IPS-15b (cell line): ENCODE data around the gene FGGY.
"Not testable (repeated sequence)": the region's sequence is repeated elsewhere in the genome, so short reads cannot be mapped to it uniquely, and the experiment has no call there.

Experiments
- H3K27me3 ChIP-seq: one replicate; pipeline ENCODE4 v1.6.1; 2013; ENCODE audit warnings: low read length; ENCODE audit not compliant: control insufficient read depth, insufficient read depth
- H3K36me3 ChIP-seq: one replicate; pipeline ENCODE4 v1.6.1; 2013; ENCODE audit warnings: low read length; ENCODE audit not compliant: control insufficient read depth, insufficient read depth
- H3K4me1 ChIP-seq: one replicate; pipeline ENCODE4 v1.6.1; 2013; ENCODE audit warnings: mild to moderate bottlenecking, low read length; ENCODE audit not compliant: control insufficient read depth, insufficient read depth
- H3K4me3 ChIP-seq: one replicate; pipeline ENCODE4 v1.5.1; 2013; ENCODE audit warnings: low read depth, low read length
- H3K9ac ChIP-seq: one replicate; pipeline ENCODE4 v1.6.1; 2013; ENCODE audit warnings: low read depth, mild to moderate bottlenecking, low read length
- H3K9me3 ChIP-seq: one replicate; pipeline ENCODE4 v1.6.1; 2013; ENCODE audit warnings: mild to moderate bottlenecking, low read length; ENCODE audit not compliant: control insufficient read depth, insufficient read depth

Gene FGGY

GRCh38 chr1:59487335-59488031 lies 190.6 kb downstream of the FGGY start:
- Histone ChIP-seq H3K9ac (no peak overlapping the region), H3K36me3 (no peaks in the 10 kb centered on the region), H3K27me3 (no peaks in the 10 kb centered on the region), H3K4me3 (no peak overlapping the region), H3K4me1 (no peaks in the 10 kb centered on the region), H3K9me3 (no peaks in the 10 kb centered on the region)

DNA sequence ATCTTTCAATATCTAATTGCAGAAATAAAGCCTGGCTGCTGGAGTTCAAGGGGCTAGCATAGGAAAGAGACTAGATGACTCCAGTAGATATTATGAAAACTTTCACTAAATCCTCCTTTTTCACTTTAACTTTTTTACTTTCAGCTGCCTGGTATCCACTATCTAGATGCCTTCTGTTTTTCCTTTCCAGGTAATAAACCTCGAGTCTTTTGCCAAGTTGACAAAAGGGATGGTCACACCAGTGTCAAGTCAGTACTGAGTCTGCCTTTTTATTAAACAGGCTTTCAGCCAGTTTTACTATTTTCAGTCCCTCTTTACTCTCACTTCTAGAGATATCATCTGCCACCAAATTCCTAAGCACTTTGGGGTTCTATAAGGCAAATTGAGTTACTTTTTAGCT lies 195.6 kb downstream of the FGGY start:
- Histone ChIP-seq H3K4me1 (no peaks in the 10 kb centered on the region), H3K4me3 (no peak overlapping the region), H3K9ac (no peak overlapping the region), H3K36me3 (no peaks in the 10 kb centered on the region), H3K27me3 (no peaks in the 10 kb centered on the region), H3K9me3 (no peaks in the 10 kb centered on the region)

DNA sequence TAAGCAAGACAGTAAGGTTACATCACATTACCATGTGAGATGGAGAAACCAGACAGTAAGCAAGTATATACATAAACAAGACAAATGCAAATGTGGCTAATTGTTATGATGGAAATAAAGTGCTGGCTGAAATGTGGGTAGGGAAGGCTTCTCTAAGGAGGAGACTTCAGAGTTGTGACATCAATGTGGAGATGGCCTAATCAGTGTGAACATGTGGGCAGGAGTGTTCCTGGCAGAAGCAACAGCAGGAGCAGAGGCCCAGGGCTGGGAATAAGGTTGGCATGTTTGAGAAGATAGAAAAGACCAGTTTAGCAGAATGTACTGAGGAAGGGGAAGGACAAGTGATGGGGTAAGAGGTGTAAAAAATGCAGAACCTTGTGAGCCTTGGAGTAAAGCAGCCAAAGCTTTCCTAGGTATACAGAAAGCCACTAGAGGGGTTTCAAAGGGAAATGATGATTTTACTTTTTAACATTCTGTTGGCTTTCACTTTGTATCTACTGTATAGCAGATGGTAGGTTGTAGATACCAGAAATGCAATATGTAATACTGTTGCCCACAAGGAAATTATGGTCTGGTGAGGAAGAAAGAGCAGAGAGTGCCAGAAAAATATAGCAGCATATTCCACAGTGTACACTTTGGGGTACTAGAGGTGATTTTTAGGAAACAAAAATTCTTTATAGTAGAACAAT lies 197.4 kb downstream of the FGGY start:
- Histone ChIP-seq H3K4me1 (no peaks in the 10 kb centered on the region), H3K4me3 (no peak overlapping the region), H3K9ac (no peak overlapping the region), H3K27me3 (no peaks in the 10 kb centered on the region), H3K9me3 (no peaks in the 10 kb centered on the region), H3K36me3 (no peaks in the 10 kb centered on the region)

- not testable (repeated sequence) for H3K9me3 ChIP-seq, H3K4me3 ChIP-seq, H3K9ac ChIP-seq, H3K36me3 ChIP-seq, H3K27me3 ChIP-seq, H3K4me1 ChIP-seq
Observed at GRCh38 chr1:59496156-59496555, 199.3 kb downstream of the FGGY start.

- Histone ChIP-seq H3K9ac (no peak overlapping the region), H3K4me3 (no peak overlapping the region), H3K27me3 (no peaks in the 10 kb centered on the region)
Observed at GRCh38 chr1:59497616-59498015, 200.7 kb downstream of the FGGY start.

DNA sequence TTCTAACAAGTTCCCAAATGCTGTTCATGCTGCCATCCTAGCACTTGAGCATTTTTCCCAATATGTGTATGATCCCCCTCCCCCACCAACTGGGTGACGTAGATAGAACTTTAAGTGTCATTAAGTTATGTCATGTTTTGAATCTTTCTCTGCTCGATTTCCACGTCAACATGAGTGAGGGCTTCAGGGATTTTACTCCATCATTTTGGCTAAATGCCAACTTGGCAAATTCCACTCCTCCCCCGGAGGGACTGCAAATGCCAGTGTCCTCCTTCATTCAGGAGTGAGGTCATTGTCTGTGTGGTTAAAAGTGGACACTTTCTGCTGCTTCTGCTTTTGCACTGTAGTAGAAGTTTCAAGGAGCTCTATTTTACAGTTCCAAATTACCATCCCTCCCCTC lies 201.7 kb downstream of the FGGY start:
- no peaks in the 10 kb centered on the region for H3K9me3 ChIP-seq
- H3K4me1 ChIP-seq = peaks cover 4% of the 10 kb centered on the region
- H3K36me3 ChIP-seq = no peaks in the 10 kb centered on the region
- H3K9ac ChIP-seq = no peak overlapping the region
- no peaks in the 10 kb centered on the region for H3K27me3 ChIP-seq
- no peak overlapping the region for H3K4me3 ChIP-seq

More at GRCh38 chr1:59497616-59498015, 200.7 kb downstream of the FGGY start:
- no peaks in the 10 kb centered on the region for H3K36me3 ChIP-seq
- H3K4me1 ChIP-seq = peaks cover 4% of the 10 kb centered on the region
- no peaks in the 10 kb centered on the region for H3K9me3 ChIP-seq

- no peak overlapping the region for H3K4me3 ChIP-seq
- no peaks in the 10 kb centered on the region for H3K36me3 ChIP-seq
- H3K9ac ChIP-seq = no peak overlapping the region
- H3K9me3 ChIP-seq = no peaks in the 10 kb centered on the region
- H3K4me1 ChIP-seq = peaks cover 4% of the 10 kb centered on the region
- H3K27me3 ChIP-seq = no peaks in the 10 kb centered on the region
Observed at GRCh38 chr1:59499273-59499942, 202.5 kb downstream of the FGGY start.

DNA sequence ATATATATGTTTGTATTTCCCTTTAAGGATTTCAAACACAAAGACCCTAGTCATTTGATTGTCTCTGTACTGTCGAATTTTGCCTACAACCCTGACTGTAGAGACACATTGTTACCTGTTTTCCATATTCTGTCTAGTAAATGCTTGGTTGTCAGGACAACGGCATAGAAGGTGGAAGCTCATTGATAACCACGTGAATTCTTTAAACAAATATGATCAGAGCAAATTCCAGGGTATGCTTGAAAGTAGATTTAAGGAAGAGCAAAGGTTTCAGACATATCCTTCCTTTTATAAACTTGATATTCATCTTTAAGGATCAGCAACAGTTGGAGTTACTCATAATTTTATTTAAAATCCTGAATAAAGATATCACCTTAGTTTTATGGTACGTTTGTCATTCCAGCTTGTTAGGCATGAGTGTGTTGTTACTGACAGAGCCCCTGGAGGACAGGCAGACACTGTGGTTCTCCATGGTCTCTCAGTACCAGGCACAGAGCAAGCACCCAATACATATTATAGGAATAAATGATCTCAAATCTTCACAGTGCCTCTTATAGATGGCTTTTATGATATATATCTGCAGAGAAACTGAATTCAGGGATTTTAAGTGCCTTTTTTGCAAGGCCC lies 203.2 kb downstream of the FGGY start:
- no peak overlapping the region for H3K9ac ChIP-seq
- H3K27me3 ChIP-seq = no peaks in the 10 kb centered on the region
- H3K36me3 ChIP-seq = no peaks in the 10 kb centered on the region
- H3K9me3 ChIP-seq = no peaks in the 10 kb centered on the region
- peaks cover 4% of the 10 kb centered on the region for H3K4me1 ChIP-seq
- no peak overlapping the region for H3K4me3 ChIP-seq

GRCh38 chr1:59500950-59501742 lies 204.3 kb downstream of the FGGY start:
- H3K4me3 ChIP-seq = no peak overlapping the region
- no peaks in the 10 kb centered on the region for H3K36me3 ChIP-seq
- no peaks in the 10 kb centered on the region for H3K27me3 ChIP-seq
- no peak overlapping the region for H3K9ac ChIP-seq
- H3K4me1 ChIP-seq = peaks cover 4% of the 10 kb centered on the region
- no peaks in the 10 kb centered on the region for H3K9me3 ChIP-seq

DNA sequence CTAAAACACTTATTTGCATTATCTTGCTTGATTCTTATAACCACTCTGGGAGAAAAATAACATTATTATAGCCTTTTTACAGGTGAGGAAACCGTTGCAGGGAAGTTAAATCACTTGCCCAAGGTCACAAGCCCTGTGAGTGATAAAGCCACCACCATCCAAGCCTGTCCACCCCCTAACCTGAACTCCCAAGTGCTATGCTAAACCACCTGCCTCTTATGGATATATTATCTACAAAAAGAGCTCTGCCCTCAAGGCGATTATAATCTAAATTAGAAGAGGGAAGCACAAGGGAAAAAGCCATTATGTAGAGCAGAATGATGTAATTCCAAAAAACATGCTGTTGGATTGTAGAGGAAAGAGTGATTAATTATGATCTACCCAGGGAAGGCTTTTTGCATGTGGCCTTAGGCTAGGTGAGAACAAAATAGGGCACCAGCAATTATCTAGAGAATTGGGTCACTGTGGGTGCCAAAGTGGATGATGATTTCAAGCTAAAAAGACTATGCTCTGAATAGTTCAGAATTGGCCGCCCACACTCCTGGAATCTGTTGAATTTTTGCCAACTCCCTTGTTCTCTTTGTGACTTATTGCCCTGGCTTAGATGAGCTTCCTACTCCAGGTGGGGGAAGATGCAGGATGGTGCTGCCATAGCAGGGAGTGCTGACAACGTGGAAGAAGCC lies 205.3 kb downstream of the FGGY start:
- Histone ChIP-seq H3K27me3 (no peaks in the 10 kb centered on the region), H3K36me3 (no peaks in the 10 kb centered on the region), H3K4me1 (peaks cover 4% of the 10 kb centered on the region), H3K9me3 (no peaks in the 10 kb centered on the region), H3K9ac (no peak overlapping the region), H3K4me3 (no peak overlapping the region)

- Histone ChIP-seq H3K27me3 (no peaks in the 10 kb centered on the region), H3K4me1 (peaks cover 4% of the 10 kb centered on the region), H3K9me3 (no peaks in the 10 kb centered on the region), H3K4me3 (no peak overlapping the region), H3K36me3 (no peaks in the 10 kb centered on the region), H3K9ac (no peak overlapping the region)
Observed at GRCh38 chr1:59504276-59504675, 207.4 kb downstream of the FGGY start.
